IMR-90 (cell line): ENCODE data around the gene CCDC102B. TPM values are rescaled to one million over a fixed set of nuclear protein-coding genes. Genes with fewer than 3 reads are reported as not detected.

ENCODE experiments used
- ATAC-seq: fragments of 200-7000 bp; cut with Tn5 transposase; 2 replicates; pipeline ENCODE4 v1.9.1; 2020; ENCODE audit warnings: low read depth, mild to moderate bottlenecking, moderate library complexity
- BruUV-seq: library from RNA; stranded (reverse); fragments of 400-500 nt; replicated peaks from 2 replicates; lab custom pipeline; 2021; lab: Mats Ljungman, UMichigan
- CTCF ChIA-PET: fragments of 300-600 bp; formaldehyde crosslinking; extraction: SDS; loops from one replicate; lab custom pipeline; 2021; ENCODE audit warnings: antibody characterized with exemption; lab: Yijun Ruan, JAX
- POLR2A ChIA-PET: fragments of 300-600 bp; sonication (Branson Sonifier 250); formaldehyde crosslinking; loops from one replicate; lab custom pipeline; 2022; ENCODE audit warnings: antibody characterized with exemption; ENCODE audit not compliant: unreplicated experiment; lab: Charles Lee
- DNase-seq: peaks from one replicate; pipeline ENCODE4 v3.0.0; 2013
- H2AFZ ChIP-seq: replicated peaks from 2 replicates; pipeline ENCODE3; 2013; ENCODE audit warnings: low read length, mild to moderate bottlenecking; ENCODE audit not compliant: poor library complexity
- H2AK5ac ChIP-seq: 2 replicates; pipeline ENCODE4 v1.6.1; 2013; ENCODE audit warnings: low read depth, low read length, inconsistent platforms
- H2AK9ac ChIP-seq: replicated peaks from 2 replicates; pipeline ENCODE3; 2013; ENCODE audit warnings: mild to moderate bottlenecking, low read depth, low read length, moderate library complexity; ENCODE audit not compliant: poor library complexity
- H2BK120ac ChIP-seq: 2 replicates; pipeline ENCODE4 v1.6.1; 2013; ENCODE audit warnings: low read depth, low read length, inconsistent platforms
- H2BK15ac ChIP-seq: 3 replicates; pipeline ENCODE4 v1.6.1; 2013; ENCODE audit warnings: low read depth, low read length, inconsistent platforms
- H2BK20ac ChIP-seq: 2 replicates; pipeline ENCODE4 v1.6.1; 2013; ENCODE audit warnings: low read depth, mild to moderate bottlenecking, inconsistent platforms, low read length, moderate library complexity
- H2BK5ac ChIP-seq: 2 replicates; pipeline ENCODE4 v1.6.1; 2013; ENCODE audit warnings: mild to moderate bottlenecking, low read depth, low read length, inconsistent platforms; ENCODE audit not compliant: poor library complexity, severe bottlenecking
- H3K14ac ChIP-seq: replicated peaks from 2 replicates; pipeline ENCODE4 v1.6.1; 2013; ENCODE audit warnings: low read depth, low read length, inconsistent platforms
- H3K18ac ChIP-seq: 2 replicates; pipeline ENCODE4 v1.6.1; 2013; ENCODE audit warnings: low read depth, low read length, control low read depth
- H3K23ac ChIP-seq: 2 replicates; pipeline ENCODE4 v1.6.1; 2013; ENCODE audit warnings: low read depth, low read length, inconsistent platforms
- H3K27ac ChIP-seq: 2 replicates; pipeline ENCODE4 v1.5.1; 2013; ENCODE audit warnings: mild to moderate bottlenecking, control low read depth, low read length; ENCODE audit not compliant: insufficient read depth
- H3K27me3 ChIP-seq: 2 replicates; pipeline ENCODE4 v1.6.1; 2013; ENCODE audit warnings: low read length; ENCODE audit not compliant: control insufficient read depth, insufficient read depth
- H3K36me3 ChIP-seq: 2 replicates; pipeline ENCODE4 v1.6.1; 2013; ENCODE audit warnings: low read length, mixed read lengths; ENCODE audit not compliant: control insufficient read depth, insufficient read depth
- H3K4ac ChIP-seq: 2 replicates; pipeline ENCODE4 v1.6.1; 2013; ENCODE audit warnings: low read depth, low read length, inconsistent platforms
- H3K4me1 ChIP-seq: 2 replicates; pipeline ENCODE4 v1.6.1; 2013; ENCODE audit warnings: low read length, mixed read lengths; ENCODE audit not compliant: control insufficient read depth, insufficient read depth
- H3K4me2 ChIP-seq: 2 replicates; pipeline ENCODE4 v1.6.1; 2013; ENCODE audit warnings: low read depth, mild to moderate bottlenecking, control low read depth, low read length, moderate library complexity
- H3K4me3 ChIP-seq: 2 replicates; pipeline ENCODE4 v1.5.1; 2013; ENCODE audit warnings: low read depth, mild to moderate bottlenecking, control low read depth, low read length, moderate library complexity; ENCODE audit not compliant: insufficient read depth
- H3K56ac ChIP-seq: 2 replicates; pipeline ENCODE4 v1.6.1; 2013; ENCODE audit warnings: low read length, inconsistent platforms; ENCODE audit not compliant: insufficient read depth; ENCODE audit errors: extremely low read depth
- H3K79me1 ChIP-seq, 2 experiments: 2 replicates each; pipeline ENCODE4 v1.6.1; 2013; ENCODE audit warnings: low read length in 2 of 2, inconsistent platforms in 1 of 2, low read depth in 1 of 2
- H3K9ac ChIP-seq: 2 replicates; pipeline ENCODE4 v1.6.1; 2013; ENCODE audit warnings: low read depth, low read length, control low read depth
- H3K9me1 ChIP-seq: 2 replicates; pipeline ENCODE4 v1.6.1; 2013; ENCODE audit warnings: low read length, inconsistent platforms; ENCODE audit not compliant: insufficient read depth
- H3K9me3 ChIP-seq: 2 replicates; pipeline ENCODE4 v1.6.1; 2013; ENCODE audit warnings: low read length; ENCODE audit not compliant: control insufficient read depth, insufficient read depth
- H4K20me1 ChIP-seq: 2 replicates; pipeline ENCODE4 v1.6.1; 2013; ENCODE audit warnings: low read length, inconsistent platforms; ENCODE audit not compliant: insufficient read depth
- H4K5ac ChIP-seq: 2 replicates; pipeline ENCODE4 v1.6.1; 2013; ENCODE audit warnings: mild to moderate bottlenecking, low read depth, low read length, control low read depth
- H4K8ac ChIP-seq, 2 experiments: 2 replicates each; pipeline ENCODE4 v1.6.1; 2013; ENCODE audit warnings: low read depth in 2 of 2, low read length in 2 of 2, control low read depth in 1 of 2, inconsistent platforms in 1 of 2
- H4K91ac ChIP-seq: 2 replicates; pipeline ENCODE4 v1.6.1; 2013; ENCODE audit warnings: low read depth, low read length, inconsistent platforms; ENCODE audit not compliant: insufficient read depth
- BHLHE40 ChIP-seq: fragments of 150-350 bp; IDR thresholded peaks from 2 replicates; pipeline ENCODE4 v1.6.1; 2016; ENCODE audit warnings: mild to moderate bottlenecking, low read depth, low read length
- CEBPB ChIP-seq: IDR thresholded peaks from 2 replicates; pipeline ENCODE4 v1.6.1; 2012; ENCODE audit warnings: low read depth, low read length, improper control_type of control experiment
- CHD1 ChIP-seq: IDR thresholded peaks from 2 replicates; pipeline ENCODE4 v1.6.1; 2012; ENCODE audit warnings: low read depth, low read length, improper control_type of control experiment
- MAFK ChIP-seq: IDR thresholded peaks from 2 replicates; pipeline ENCODE4 v1.6.1; 2012; ENCODE audit warnings: low read depth, low read length, improper control_type of control experiment
- MAZ ChIP-seq: IDR thresholded peaks from 2 replicates; pipeline ENCODE4 v1.6.1; 2012; ENCODE audit warnings: low read depth, mild to moderate bottlenecking, low read length, improper control_type of control experiment, moderate library complexity, borderline replicate concordance
- MXI1 ChIP-seq: IDR thresholded peaks from 2 replicates; pipeline ENCODE4 v1.6.1; 2012; ENCODE audit warnings: low read depth, mild to moderate bottlenecking, low read length, moderate library complexity, borderline replicate concordance
- NFE2L2 ChIP-seq: fragments of 150-350 bp; IDR thresholded peaks from 2 replicates; pipeline ENCODE4 v1.6.1; 2016; ENCODE audit warnings: low read depth, mild to moderate bottlenecking, low read length
- POLR2A ChIP-seq: IDR thresholded peaks from 2 replicates; pipeline ENCODE4 v1.6.1; 2012; ENCODE audit warnings: mild to moderate bottlenecking, low read depth, low read length
- RAD21 ChIP-seq: IDR thresholded peaks from 2 replicates; pipeline ENCODE4 v1.6.1; 2012; ENCODE audit warnings: low read length, improper control_type of control experiment
- RCOR1 ChIP-seq: IDR thresholded peaks from 2 replicates; pipeline ENCODE4 v1.6.1; 2012; ENCODE audit warnings: mild to moderate bottlenecking, low read length, improper control_type of control experiment; ENCODE audit not compliant: insufficient replicate concordance
- RFX5 ChIP-seq: IDR thresholded peaks from 2 replicates; pipeline ENCODE4 v1.8.0; 2012; ENCODE audit warnings: low read depth, mild to moderate bottlenecking, low read length, moderate library complexity
- SMC3 ChIP-seq: fragments of 150-350 bp; IDR thresholded peaks from 2 replicates; pipeline ENCODE4 v1.6.1; 2016; ENCODE audit warnings: low read depth, mild to moderate bottlenecking, antibody characterized with exemption, low read length, moderate library complexity
- WGBS, 2 experiments: methylation state at CpG; one replicate each; pipeline versions ENCODE4 v1.1.5 to v1.1.7; 2013; ENCODE audit warnings: missing lambda C conversion rate in 2 of 2; ENCODE audit not compliant: insufficient read length in 1 of 2; ENCODE audit errors: extremely low coverage in 2 of 2; 5-methylcytosine and 5-hydroxymethylcytosine counted together
- dilution Hi-C: fragments of 300-500 bp; cut with HindIII; formaldehyde crosslinking; loops from one replicate; pipeline ENCODE4 v1.14.3; 2018; ENCODE audit warnings: low sequenced_read_pairs; ENCODE audit not compliant: unreplicated experiment
- in situ Hi-C: fragments of 300-500 bp; cut with MboI; formaldehyde crosslinking; loops from 3 replicates; pipeline ENCODE4 v1.14.3; 2019; ENCODE audit warnings: low sequenced_read_pairs, inconsistent platforms, mixed read lengths
- intact Hi-C: fragments of 100-400 bp; cut with micrococcal nuclease; formaldehyde crosslinking; loops from 2 replicates; pipeline ENCODE4 v1.10.0; 2022
- polyA plus RNA-seq, 3 experiments: library from polyadenylated mRNA; depleted of rRNA; stranded (reverse); fragments of >200 nt; gene quantifications; 2 replicates each; pipeline ENCODE4 v1.2.3, GENCODE V29; 2012; ENCODE audit warnings: low replicate concordance in 1 of 3
- total RNA-seq: library from RNA; depleted of rRNA; stranded (reverse); fragments of >200 nt; gene quantifications from 2 replicates; pipeline ENCODE4 v1.2.3, GENCODE V29; 2012
- TF ChIP-seq, protein P1 (sequence below): fragments of 150-350 bp; IDR thresholded peaks from 2 replicates; pipeline ENCODE4 v1.6.1; 2017; ENCODE audit warnings: mild to moderate bottlenecking, antibody characterized with exemption, low read length, low read depth
- TF ChIP-seq, protein P2 (sequence below): fragments of 150-350 bp; IDR thresholded peaks from 2 replicates; pipeline ENCODE4 v1.6.1; 2016; ENCODE audit warnings: low read depth, mild to moderate bottlenecking, low read length, moderate library complexity, borderline replicate concordance
- TF ChIP-seq, protein P3 (sequence below): conservative IDR thresholded peaks from 2 replicates; pipeline ENCODE4 v1.5.1; 2012; ENCODE audit warnings: mild to moderate bottlenecking, low read depth, low read length, improper control_type of control experiment

Gene CCDC102B
- total and polyA plus RNA-seq, 2 of the 4 experiments (the other 2 are of a cell fraction), result 0.54 to 1.4 TPM

DNA sequence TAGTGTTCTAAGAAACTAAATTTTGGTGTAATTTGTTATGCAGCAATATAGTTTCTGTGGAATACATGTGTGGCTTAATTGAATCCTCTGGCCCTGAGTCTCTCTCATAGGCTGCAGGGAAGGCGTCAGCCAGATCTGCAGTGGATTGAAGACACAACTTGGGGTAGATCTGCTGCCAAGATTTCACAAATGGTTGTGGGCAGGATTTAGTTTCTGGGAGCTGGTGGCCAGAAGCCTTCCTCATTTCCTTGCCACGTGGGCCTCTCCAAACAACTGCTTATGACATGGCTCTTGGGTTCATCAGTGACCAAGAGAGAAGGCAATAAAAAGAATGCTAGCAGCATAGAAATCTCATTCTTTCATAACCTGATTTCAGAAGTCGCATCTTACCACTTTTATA, 28.2 kb downstream of the CCDC102B start:
- H3K4me1 ChIP-seq, result no peaks in the 10 kb centered on the region
- H4K5ac ChIP-seq, result no peak overlapping the region
- no peak overlapping the region for H3K56ac ChIP-seq
- POLR2A ChIA-PET, result no interaction called here
- WGBS, 2 experiments, result no CpG with 5 or more reads among the region's 3 CpGs
- in situ Hi-C loops, result no loop called here
- TF ChIP-seq SMC3 (no peak), MXI1 (no peak), CEBPB (no peak), POLR2A (no peak), RFX5 (no peak), RAD21 (no peak), MAFK (no peak), RCOR1 (no peak), CHD1 (no peak), MAZ (no peak), BHLHE40 (no peak), NFE2L2 (no peak)
- TF ChIP-seq, protein P1, sequence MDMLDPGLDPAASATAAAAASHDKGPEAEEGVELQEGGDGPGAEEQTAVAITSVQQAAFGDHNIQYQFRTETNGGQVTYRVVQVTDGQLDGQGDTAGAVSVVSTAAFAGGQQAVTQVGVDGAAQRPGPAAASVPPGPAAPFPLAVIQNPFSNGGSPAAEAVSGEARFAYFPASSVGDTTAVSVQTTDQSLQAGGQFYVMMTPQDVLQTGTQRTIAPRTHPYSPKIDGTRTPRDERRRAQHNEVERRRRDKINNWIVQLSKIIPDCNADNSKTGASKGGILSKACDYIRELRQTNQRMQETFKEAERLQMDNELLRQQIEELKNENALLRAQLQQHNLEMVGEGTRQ, result no peak
- TF ChIP-seq, protein P2, sequence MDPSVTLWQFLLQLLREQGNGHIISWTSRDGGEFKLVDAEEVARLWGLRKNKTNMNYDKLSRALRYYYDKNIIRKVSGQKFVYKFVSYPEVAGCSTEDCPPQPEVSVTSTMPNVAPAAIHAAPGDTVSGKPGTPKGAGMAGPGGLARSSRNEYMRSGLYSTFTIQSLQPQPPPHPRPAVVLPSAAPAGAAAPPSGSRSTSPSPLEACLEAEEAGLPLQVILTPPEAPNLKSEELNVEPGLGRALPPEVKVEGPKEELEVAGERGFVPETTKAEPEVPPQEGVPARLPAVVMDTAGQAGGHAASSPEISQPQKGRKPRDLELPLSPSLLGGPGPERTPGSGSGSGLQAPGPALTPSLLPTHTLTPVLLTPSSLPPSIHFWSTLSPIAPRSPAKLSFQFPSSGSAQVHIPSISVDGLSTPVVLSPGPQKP, result no peak
- TF ChIP-seq, protein P3, sequence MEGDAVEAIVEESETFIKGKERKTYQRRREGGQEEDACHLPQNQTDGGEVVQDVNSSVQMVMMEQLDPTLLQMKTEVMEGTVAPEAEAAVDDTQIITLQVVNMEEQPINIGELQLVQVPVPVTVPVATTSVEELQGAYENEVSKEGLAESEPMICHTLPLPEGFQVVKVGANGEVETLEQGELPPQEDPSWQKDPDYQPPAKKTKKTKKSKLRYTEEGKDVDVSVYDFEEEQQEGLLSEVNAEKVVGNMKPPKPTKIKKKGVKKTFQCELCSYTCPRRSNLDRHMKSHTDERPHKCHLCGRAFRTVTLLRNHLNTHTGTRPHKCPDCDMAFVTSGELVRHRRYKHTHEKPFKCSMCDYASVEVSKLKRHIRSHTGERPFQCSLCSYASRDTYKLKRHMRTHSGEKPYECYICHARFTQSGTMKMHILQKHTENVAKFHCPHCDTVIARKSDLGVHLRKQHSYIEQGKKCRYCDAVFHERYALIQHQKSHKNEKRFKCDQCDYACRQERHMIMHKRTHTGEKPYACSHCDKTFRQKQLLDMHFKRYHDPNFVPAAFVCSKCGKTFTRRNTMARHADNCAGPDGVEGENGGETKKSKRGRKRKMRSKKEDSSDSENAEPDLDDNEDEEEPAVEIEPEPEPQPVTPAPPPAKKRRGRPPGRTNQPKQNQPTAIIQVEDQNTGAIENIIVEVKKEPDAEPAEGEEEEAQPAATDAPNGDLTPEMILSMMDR, result no peak
- no peak overlapping the region for H2AK5ac ChIP-seq
- no peak overlapping the region for H3K4ac ChIP-seq
- H2BK20ac ChIP-seq, result no peak overlapping the region
- H4K91ac ChIP-seq, result no peak overlapping the region
- CTCF ChIA-PET, result no interaction called here
- H3K27me3 ChIP-seq, result no peaks in the 10 kb centered on the region
- H2BK15ac ChIP-seq, result no peak overlapping the region
- no peak overlapping the region for H3K14ac ChIP-seq
- no peak overlapping the region for H3K4me2 ChIP-seq
- no peak overlapping the region for H3K9ac ChIP-seq
- ATAC-seq (no peak), DNase-seq (no peak)
- no peak overlapping the region for H3K23ac ChIP-seq
- H3K9me1 ChIP-seq, result no peaks in the 10 kb centered on the region
- H3K4me3 ChIP-seq, result no peak overlapping the region
- no peak overlapping the region for H2BK5ac ChIP-seq
- no peaks in the 10 kb centered on the region for H3K9me3 ChIP-seq
- no peak overlapping the region for H4K8ac ChIP-seq
- no TSS peak for BruUV-seq
- H2AK9ac ChIP-seq, result no peak overlapping the region
- H2AFZ ChIP-seq, result no peak overlapping the region
- intact Hi-C loops, result no loop called here
- dilution Hi-C loops, result no loop called here
- no peaks in the 10 kb centered on the region for H3K79me1 ChIP-seq
- H3K36me3 ChIP-seq, result no peaks in the 10 kb centered on the region
- H2BK120ac ChIP-seq, result no peak overlapping the region
- no peaks in the 10 kb centered on the region for H4K20me1 ChIP-seq
- H3K18ac ChIP-seq, result no peak overlapping the region
- no peak overlapping the region for H3K27ac ChIP-seq
